NCI-H226 (cell line): ENCODE results near the gene DPYSL3.

ENCODE experiments used
- DNase-seq: peaks from one replicate; pipeline ENCODE4 v3.0.0-alpha.2; 2015

DPYSL3 gene

GRCh38 chr5:147361441-147362175 is 148.3 kb downstream of the DPYSL3 start:
- no peak for DNase-seq

GRCh38 chr5:147360816-147361215 is 149.1 kb downstream of the DPYSL3 start:
- no peak for DNase-seq

- peak; percentile 57 for DNase-seq
Measured at GRCh38 chr5:147359581-147359980, 150.3 kb downstream of the DPYSL3 start.

GRCh38 chr5:147359101-147359500 is 150.8 kb downstream of the DPYSL3 start:
- peak; percentile 15 for DNase-seq

- no peak for DNase-seq
Measured at GRCh38 chr5:147349241-147349640, 160.6 kb downstream of the DPYSL3 start.

GRCh38 chr5:147348451-147348850 is 161.4 kb downstream of the DPYSL3 start:
- DNase-seq: no peak

- peak; percentile 14 for DNase-seq
Measured at GRCh38 chr5:147348046-147348445, 161.8 kb downstream of the DPYSL3 start.

- DNase-seq: no peak
Measured at GRCh38 chr5:147346006-147346561, 163.8 kb downstream of the DPYSL3 start.

- no peak for DNase-seq
Measured at GRCh38 chr5:147344861-147345260, 165.0 kb downstream of the DPYSL3 start.

GRCh38 chr5:147341345-147341744 is 168.5 kb downstream of the DPYSL3 start:
- DNase-seq: no peak

- no peak for DNase-seq
Measured at GRCh38 chr5:147340941-147341340, 168.9 kb downstream of the DPYSL3 start.
